DOHH2 (cell line): Measurements from ENCODE around the gene TRIM10.

Source experiments
- EZH2phosphoT487 ChIP-seq: fragments of 200-600 bp; sonication (generic); IDR thresholded peaks from 2 replicates; pipeline ENCODE4 v1.6.1; 2017; ENCODE audit warnings: borderline replicate concordance, mild to moderate bottlenecking, antibody characterized with exemption, low read length, moderate library complexity, mixed read lengths
- TF ChIP-seq, protein P1 (sequence below): fragments of 200-600 bp; sonication (generic); IDR thresholded peaks from one replicate; pipeline ENCODE4 v1.5.1; 2014; ENCODE audit warnings: antibody characterized with exemption, mild to moderate bottlenecking, low read depth, low read length; ENCODE audit not compliant: poor library complexity, severe bottlenecking

DNA sequence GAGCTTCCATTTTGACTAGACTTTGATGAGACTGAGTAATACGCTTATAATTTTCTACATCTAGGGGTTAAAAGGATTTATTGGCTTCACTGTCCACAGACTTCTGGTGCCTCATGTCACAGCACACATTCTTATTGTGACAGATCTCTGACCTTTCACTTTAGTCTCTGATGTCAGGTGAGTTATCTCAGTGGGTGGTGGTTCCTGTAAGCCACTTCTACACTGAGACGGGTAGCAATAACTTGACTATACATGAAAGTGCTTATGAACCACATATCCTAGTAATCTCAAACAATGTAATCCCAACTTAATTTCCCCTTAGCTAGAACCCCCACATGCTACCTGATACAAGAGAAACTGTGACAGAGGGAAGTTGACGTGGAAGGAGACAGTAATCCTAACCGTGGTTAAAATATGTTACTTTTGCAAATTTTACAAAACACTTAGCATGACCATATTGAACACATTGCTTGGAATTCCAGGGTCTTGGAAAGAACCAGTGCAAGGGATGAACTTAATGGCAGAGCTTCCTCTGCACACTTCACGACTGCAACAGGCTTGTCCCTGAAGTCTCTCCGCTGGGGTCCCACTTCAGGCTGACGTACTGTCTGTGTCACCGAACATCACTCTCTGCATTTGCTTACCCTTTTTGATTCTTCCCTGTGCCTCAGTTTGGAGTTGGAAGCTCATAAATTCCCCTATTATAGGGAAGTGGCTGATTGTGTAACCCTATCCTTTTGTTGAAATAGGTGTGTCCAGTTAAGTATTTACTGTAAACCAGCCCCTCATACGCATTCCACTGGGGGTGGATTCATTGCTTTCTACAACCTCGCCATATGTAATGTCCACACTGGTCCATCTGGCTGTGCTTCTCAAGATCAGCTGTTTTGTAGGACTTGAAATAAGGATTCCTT is 31.5 kb downstream of the TRIM10 start:
- TF ChIP-seq, protein P1, sequence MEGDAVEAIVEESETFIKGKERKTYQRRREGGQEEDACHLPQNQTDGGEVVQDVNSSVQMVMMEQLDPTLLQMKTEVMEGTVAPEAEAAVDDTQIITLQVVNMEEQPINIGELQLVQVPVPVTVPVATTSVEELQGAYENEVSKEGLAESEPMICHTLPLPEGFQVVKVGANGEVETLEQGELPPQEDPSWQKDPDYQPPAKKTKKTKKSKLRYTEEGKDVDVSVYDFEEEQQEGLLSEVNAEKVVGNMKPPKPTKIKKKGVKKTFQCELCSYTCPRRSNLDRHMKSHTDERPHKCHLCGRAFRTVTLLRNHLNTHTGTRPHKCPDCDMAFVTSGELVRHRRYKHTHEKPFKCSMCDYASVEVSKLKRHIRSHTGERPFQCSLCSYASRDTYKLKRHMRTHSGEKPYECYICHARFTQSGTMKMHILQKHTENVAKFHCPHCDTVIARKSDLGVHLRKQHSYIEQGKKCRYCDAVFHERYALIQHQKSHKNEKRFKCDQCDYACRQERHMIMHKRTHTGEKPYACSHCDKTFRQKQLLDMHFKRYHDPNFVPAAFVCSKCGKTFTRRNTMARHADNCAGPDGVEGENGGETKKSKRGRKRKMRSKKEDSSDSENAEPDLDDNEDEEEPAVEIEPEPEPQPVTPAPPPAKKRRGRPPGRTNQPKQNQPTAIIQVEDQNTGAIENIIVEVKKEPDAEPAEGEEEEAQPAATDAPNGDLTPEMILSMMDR, result no peak
- TF ChIP-seq EZH2phosphoT487, result no peak
